Common myeloid progenitor, CD34-positive (primary cell): ENCODE measurements around the gene KLHL21.

Source experiments
- CTCF ChIA-PET: fragments of 350-600 bp; sonication (Branson Sonifier 250); formaldehyde crosslinking; loops from one replicate; lab custom pipeline; 2021; ENCODE audit warnings: antibody characterized with exemption; lab: Charles Lee
- POLR2A ChIA-PET: fragments of 350-600 bp; sonication (Branson Sonifier 250); formaldehyde crosslinking; loops from one replicate; lab custom pipeline; 2021; ENCODE audit warnings: antibody characterized with exemption; lab: Charles Lee
- DNase-seq, 3 donors: peaks; one replicate each; pipeline versions ENCODE4 v3.0.0 to v3.0.0-alpha.2; 2013
- H3K27ac ChIP-seq, 2 experiments: 1 replicate in 1 of 2; 2 replicates in 1 of 2; pipeline ENCODE4 v1.7.0; 2013; ENCODE audit warnings: inconsistent platforms in 2 of 2, low read length in 2 of 2, mild to moderate bottlenecking in 2 of 2, low read depth in 1 of 2, moderate library complexity in 1 of 2; ENCODE audit not compliant: severe bottlenecking in 2 of 2, insufficient read depth in 1 of 2, poor library complexity in 1 of 2
- H3K27me3 ChIP-seq, 5 experiments: replicated peaks in 2 of 5; 1 replicate in 3 of 5; 2 replicates in 2 of 5; pipeline versions ENCODE4 v1.6.1 to v1.7.0; 2013; ENCODE audit warnings: low read length in 4 of 5, mild to moderate bottlenecking in 2 of 5, moderate library complexity in 2 of 5, inconsistent platforms in 1 of 5; ENCODE audit not compliant: insufficient read depth in 5 of 5, control insufficient read depth in 4 of 5
- H3K36me3 ChIP-seq, 4 experiments: 1 replicate in 2 of 4; 2 replicates in 2 of 4; pipeline versions ENCODE4 v1.6.1 to v1.7.0; 2013; ENCODE audit warnings: low read length in 3 of 4, control low read depth in 1 of 4, mild to moderate bottlenecking in 1 of 4; ENCODE audit not compliant: control insufficient read depth in 4 of 4, insufficient read depth in 4 of 4
- H3K4me1 ChIP-seq, 4 experiments: 1 replicate in 3 of 4; 2 replicates in 1 of 4; pipeline versions ENCODE4 v1.6.1 to v1.7.1; 2013; ENCODE audit warnings: low read length in 3 of 4, mild to moderate bottlenecking in 3 of 4, control low read depth in 1 of 4, inconsistent platforms in 1 of 4, moderate library complexity in 1 of 4; ENCODE audit not compliant: control insufficient read depth in 4 of 4, insufficient read depth in 4 of 4; ENCODE audit errors: control extremely low read depth in 1 of 4
- H3K4me3 ChIP-seq, 7 experiments: 1 replicate in 4 of 7; 2 replicates in 3 of 7; pipeline versions ENCODE4 v1.5.1 to v1.7.0; 2013; ENCODE audit warnings: mild to moderate bottlenecking in 7 of 7, low read length in 6 of 7, moderate library complexity in 6 of 7, inconsistent platforms in 2 of 7, low read depth in 2 of 7, control low read depth in 1 of 7; ENCODE audit not compliant: insufficient read depth in 4 of 7, control insufficient read depth in 1 of 7; ENCODE audit errors: extremely low read depth in 1 of 7
- H3K9me3 ChIP-seq, 5 experiments: 1 replicate in 4 of 5; 2 replicates in 1 of 5; pipeline versions ENCODE4 v1.6.1 to v1.7.1; 2013; ENCODE audit warnings: low read length in 4 of 5, mild to moderate bottlenecking in 2 of 5, inconsistent platforms in 1 of 5, low read depth in 1 of 5, moderate library complexity in 1 of 5; ENCODE audit not compliant: control insufficient read depth in 4 of 5, insufficient read depth in 2 of 5; ENCODE audit errors: control extremely low read depth in 1 of 5
- WGBS: methylation state at CpG from one replicate; pipeline ENCODE4 v1.1.5; 2013; ENCODE audit not compliant: insufficient coverage; 5-methylcytosine and 5-hydroxymethylcytosine counted together

Gene KLHL21

DNA sequence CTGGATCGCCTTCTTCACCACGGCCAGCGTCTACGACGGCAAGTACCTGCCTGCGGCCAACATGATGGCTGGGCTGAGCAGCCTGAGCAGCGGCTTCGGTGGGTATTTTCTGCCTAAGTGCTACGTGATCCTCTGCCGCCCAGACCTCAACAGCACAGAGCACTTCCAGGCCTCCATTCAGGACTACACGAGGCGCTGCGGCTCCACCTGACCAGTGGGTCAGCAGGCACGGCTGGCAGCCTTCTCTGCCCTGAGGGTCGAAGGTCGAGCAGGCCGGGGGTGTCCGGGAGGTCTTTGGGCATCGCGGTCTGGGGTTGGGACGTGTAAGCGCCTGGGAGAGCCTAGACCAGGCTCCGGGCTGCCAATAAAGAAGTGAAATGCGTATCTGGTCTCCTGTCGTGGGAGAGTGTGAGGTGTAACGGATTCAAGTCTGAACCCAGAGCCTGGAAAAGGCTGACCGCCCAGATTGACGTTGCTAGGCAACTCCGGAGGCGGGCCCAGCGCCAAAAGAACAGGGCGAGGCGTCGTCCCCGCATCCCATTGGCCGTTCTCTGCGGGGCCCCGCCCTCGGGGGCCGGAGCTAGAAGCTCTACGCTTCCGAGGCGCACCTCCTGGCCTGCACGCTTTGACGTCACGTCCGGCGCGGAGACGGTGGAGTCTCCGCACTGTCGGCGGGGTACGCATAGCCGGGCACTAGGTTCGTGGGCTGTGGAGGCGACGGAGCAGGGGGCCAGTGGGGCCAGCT, 23.1 kb downstream of the KLHL21 start, which contains the start of gene ZBTB48:
ZBTB48 (plus strand) TSS at position 621 of the 745 bp plus-strand sequence. CDS start 616 bp downstream, outside the sequence.
- CTCF ChIA-PET: interaction anchor here (0.6 to 2.6 kb wide), 8 partner anchors 10 to 67 kb away, joined by 3 to 12 read pairs (median 4); partner anchors contain the start of genes NOL9 and TAS1R1
- POLR2A ChIA-PET: interaction anchor here (0.7 to 1.0 kb wide), 4 partner anchors 22 to 46 kb away, joined by 3 to 5 read pairs (median 4); partner anchors contain the start of gene NOL9
- peak; percentile 95 to 96 (median 96) for DNase-seq
- WGBS: 16% methylated on average over 53 of the region's 58 CpGs
- peak within 1 kb of the TSS; percentile 64 to 85 (median 76) for H3K4me3 ChIP-seq
- peaks cover 4 to 37% (median 33%) of the 10 kb centered on the region in 4 experiments for H3K4me1 ChIP-seq
- no peaks in the 10 kb centered on the region for H3K9me3 ChIP-seq
- H3K27ac ChIP-seq: peak within 1 kb of the TSS; percentile 81 to 94
- peaks cover 0 to 3% (median 0%) of the 10 kb centered on the region in 4 experiments for H3K36me3 ChIP-seq
- H3K27me3 ChIP-seq: no peaks in the 10 kb centered on the region

GRCh38 chr1:6578624-6579373, 23.9 kb downstream of the KLHL21 start:
- Histone ChIP-seq H3K27me3 (no peaks in the 10 kb centered on the region), H3K27ac (peak overlapping the region in 1 of 2 experiments; percentile 94), H3K36me3 (peaks cover 0 to 3% (median 0%) of the 10 kb centered on the region in 4 experiments), H3K4me3 (peak overlapping the region in 1 of 7 experiments; percentile 84), H3K4me1 (peaks cover 4 to 35% (median 32%) of the 10 kb centered on the region in 4 experiments), H3K9me3 (no peaks in the 10 kb centered on the region)
- ChIA-PET POLR2A (no interaction called here), CTCF (interaction anchor here (0.8 to 2.4 kb wide), 2 partner anchors 24 to 54 kb away, joined by 3 to 11 read pairs; partner anchors contain the start of genes NOL9 and TAS1R1)
- WGBS: 93% methylated on average over 12 of the region's 14 CpGs
- DNase-seq: no peak

DNA sequence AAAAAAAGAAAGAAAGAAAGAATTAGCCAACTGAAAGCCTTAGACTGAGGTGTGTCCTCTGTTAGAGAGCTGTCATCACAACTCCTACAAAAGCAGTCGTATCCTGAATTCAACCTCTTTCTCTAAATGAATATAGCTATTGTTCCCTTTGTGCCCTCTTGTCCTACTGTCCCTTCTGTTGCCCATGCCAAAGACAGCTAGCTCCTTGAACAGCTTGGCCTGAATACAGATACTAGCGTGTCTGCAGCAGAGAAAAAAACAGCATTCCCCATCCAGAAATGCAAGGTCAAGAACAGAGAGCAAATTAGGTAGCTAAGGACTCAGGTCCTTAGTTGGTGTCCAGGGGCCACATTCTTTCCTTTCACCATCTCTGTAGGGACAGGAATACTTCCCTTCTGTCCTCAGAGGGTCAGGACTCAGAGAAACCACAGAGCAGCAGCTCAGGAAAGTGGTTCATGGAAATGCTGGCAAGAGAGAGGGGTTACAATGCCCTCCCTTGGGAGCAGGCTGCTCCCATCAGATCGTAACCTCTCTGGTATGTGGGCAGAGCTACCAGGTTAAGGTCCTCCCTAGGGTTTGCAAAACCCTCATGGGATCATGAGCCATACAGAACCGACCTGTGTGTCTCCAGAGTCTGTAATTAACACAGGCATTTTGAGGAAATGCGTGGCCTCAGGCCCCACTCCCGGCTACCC, 24.7 kb downstream of the KLHL21 start:
- no peaks in the 10 kb centered on the region for H3K9me3 ChIP-seq
- POLR2A ChIA-PET: no interaction called here
- H3K27ac ChIP-seq: no peak overlapping the region
- WGBS: 98% methylated on average over 5 of the region's 6 CpGs
- peaks cover 0 to 3% (median 0%) of the 10 kb centered on the region in 4 experiments for H3K36me3 ChIP-seq
- peaks cover 4 to 35% (median 32%) of the 10 kb centered on the region in 4 experiments for H3K4me1 ChIP-seq
- H3K27me3 ChIP-seq: no peaks in the 10 kb centered on the region
- CTCF ChIA-PET: interaction anchor here (0.8 to 2.4 kb wide), 4 partner anchors 21 to 57 kb away, joined by 3 to 11 read pairs (median 3); partner anchors contain the start of genes NOL9 and TAS1R1
- no peak overlapping the region for H3K4me3 ChIP-seq
- DNase-seq: no peak

DNA sequence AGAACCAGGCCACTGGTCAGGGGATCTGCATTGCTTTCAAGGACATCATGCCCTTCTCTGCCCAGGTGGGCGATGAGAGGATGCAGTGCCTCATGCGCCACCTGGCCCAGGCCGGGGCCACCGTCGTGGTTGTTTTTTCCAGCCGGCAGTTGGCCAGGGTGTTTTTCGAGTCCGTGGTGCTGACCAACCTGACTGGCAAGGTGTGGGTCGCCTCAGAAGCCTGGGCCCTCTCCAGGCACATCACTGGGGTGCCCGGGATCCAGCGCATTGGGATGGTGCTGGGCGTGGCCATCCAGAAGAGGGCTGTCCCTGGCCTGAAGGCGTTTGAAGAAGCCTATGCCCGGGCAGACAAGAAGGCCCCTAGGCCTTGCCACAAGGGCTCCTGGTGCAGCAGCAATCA, 27.9 kb downstream of the KLHL21 start:
- ChIA-PET CTCF (no interaction called here), POLR2A (no interaction called here)
- 96% methylated on average over 14 of the region's 14 CpGs for WGBS

DNA sequence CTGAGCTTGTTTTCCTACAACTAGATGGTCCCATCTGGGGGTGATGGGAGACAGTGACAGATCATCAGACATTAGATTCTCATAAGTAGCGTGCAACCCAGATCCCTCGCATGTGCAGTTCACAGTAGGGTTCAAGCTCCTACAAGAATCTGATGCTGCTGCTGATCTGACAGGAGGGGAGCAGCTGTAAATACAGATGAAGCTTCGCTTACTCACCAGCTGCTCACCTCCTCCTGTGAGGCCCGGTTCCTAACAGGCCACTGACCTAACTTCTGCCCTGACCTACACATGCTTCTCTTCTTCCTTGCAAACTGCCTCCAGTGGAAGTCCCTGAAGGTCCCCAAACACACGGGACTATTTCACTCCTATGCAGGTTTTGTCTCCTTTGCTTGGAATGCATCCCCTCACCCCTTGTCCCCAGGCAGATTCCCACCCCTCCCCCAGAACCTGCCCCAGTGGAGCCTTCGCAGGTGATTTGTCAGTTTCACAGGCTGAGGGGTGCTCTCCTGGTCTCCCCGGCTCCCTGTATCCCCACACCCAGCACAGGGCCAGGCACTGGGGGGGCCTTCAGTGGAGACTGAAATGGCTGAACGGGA, 28.5 kb downstream of the KLHL21 start:
- WGBS: 100% methylated on average over 6 of the region's 8 CpGs
- ChIA-PET CTCF (no interaction called here), POLR2A (no interaction called here)

More for the DNA sequence above, 27.9 kb downstream of the KLHL21 start:
- H3K36me3 ChIP-seq: no peaks in the 10 kb centered on the region
- H3K4me3 ChIP-seq: no peak overlapping the region
- H3K27me3 ChIP-seq: no peaks in the 10 kb centered on the region
- H3K4me1 ChIP-seq: peaks cover 0 to 7% (median 6%) of the 10 kb centered on the region in 4 experiments
- no peaks in the 10 kb centered on the region for H3K9me3 ChIP-seq
- H3K27ac ChIP-seq: no peak overlapping the region
- DNase-seq: no peak

DNA sequence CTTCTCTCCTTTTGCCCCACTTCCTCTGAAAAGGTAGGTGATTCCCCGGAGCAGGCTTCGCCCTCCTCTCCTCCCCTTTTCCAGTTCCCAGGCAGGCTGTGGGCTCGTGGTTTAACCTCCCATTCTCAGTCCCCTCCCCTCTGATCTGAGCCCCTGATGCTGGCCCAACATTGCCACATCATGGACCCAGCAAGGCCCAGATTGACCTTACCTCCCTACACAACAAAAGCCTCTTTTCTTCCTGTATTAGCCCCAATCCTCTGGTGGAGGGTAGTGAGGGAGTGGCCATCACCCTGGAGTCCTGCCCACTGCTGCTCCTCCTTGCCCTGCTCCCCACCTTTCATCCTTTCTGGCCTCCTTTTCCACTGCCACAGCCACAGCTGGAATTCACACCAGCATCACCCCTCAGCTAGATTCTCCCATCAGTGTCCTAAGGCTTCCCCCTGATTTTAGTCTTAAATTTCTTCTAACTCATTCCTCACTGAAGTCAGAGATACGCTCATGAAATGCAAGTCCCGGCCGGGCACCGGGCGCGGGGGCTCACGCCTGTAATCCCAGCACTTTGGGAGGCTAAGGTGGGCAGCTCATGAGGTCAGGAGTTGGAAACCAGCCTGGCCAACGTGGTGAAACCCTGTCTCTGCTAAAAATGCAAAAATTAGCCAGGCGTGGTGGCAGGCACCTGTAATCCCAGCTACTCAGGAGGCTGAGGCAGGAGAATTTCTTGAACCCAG, 29.9 kb downstream of the KLHL21 start:
- no peak overlapping the region for H3K27ac ChIP-seq
- H3K4me3 ChIP-seq: no peak overlapping the region
- no peaks in the 10 kb centered on the region for H3K9me3 ChIP-seq
- no peaks in the 10 kb centered on the region for H3K4me1 ChIP-seq
- 86% methylated on average over 11 of the region's 12 CpGs for WGBS
- no peaks in the 10 kb centered on the region for H3K36me3 ChIP-seq
- ChIA-PET POLR2A (no interaction called here), CTCF (interaction anchor here (2.7 kb wide), 1 partner anchor 19 kb away, joined by 9 read pairs; the partner anchor contains the start of genes NOL9 and TAS1R1)
- H3K27me3 ChIP-seq: no peaks in the 10 kb centered on the region
- no peak for DNase-seq

More for the DNA sequence above, 28.5 kb downstream of the KLHL21 start:
- DNase-seq: no peak
- no peak overlapping the region for H3K27ac ChIP-seq
- H3K27me3 ChIP-seq: no peaks in the 10 kb centered on the region
- H3K4me3 ChIP-seq: no peak overlapping the region
- H3K9me3 ChIP-seq: no peaks in the 10 kb centered on the region
- no peaks in the 10 kb centered on the region for H3K36me3 ChIP-seq
- peaks cover 0 to 2% (median 1%) of the 10 kb centered on the region in 4 experiments for H3K4me1 ChIP-seq
